Colonic mucosa (tissue), 4 donors: ENCODE data around the gene CPNE9. TPM values are rescaled to one million over a fixed set of nuclear protein-coding genes. Genes with fewer than 3 reads are reported as not detected.

Source experiments
- DNase-seq: peaks from one replicate; pipeline ENCODE4 v3.0.0-alpha.2; 2020
- H3K27ac ChIP-seq: fragments of 200-600 bp; one replicate; pipeline ENCODE4 v1.8.0; 2021
- H3K27me3 ChIP-seq: fragments of 200-600 bp; one replicate; pipeline ENCODE4 v1.8.0; 2021
- H3K36me3 ChIP-seq: fragments of 200-600 bp; one replicate; pipeline ENCODE4 v1.8.0; 2021
- H3K4me1 ChIP-seq: fragments of 200-600 bp; one replicate; pipeline ENCODE4 v1.8.0; 2021; ENCODE audit warnings: mild to moderate bottlenecking
- H3K4me3 ChIP-seq: fragments of 200-600 bp; one replicate; pipeline ENCODE4 v1.8.0; 2021
- H3K9ac ChIP-seq, 2 donors: one replicate each; pipeline ENCODE4 v1.7.0; 2013; ENCODE audit warnings: control low read depth in 2 of 2, low read depth in 2 of 2, low read length in 2 of 2
- H3K9me3 ChIP-seq: fragments of 200-600 bp; one replicate; pipeline ENCODE4 v1.8.0; 2021
- CTCF ChIP-seq: fragments of 200-600 bp; IDR thresholded peaks from one replicate; pipeline ENCODE4 v1.8.0; 2022; ENCODE audit warnings: antibody characterized with exemption, mild to moderate bottlenecking
- intact Hi-C: fragments of 100-400 bp; cut with DNase I; formaldehyde crosslinking; loops from one replicate; pipeline ENCODE4 v1.14.1; 2022
- total RNA-seq, 2 donors: library from RNA; stranded (reverse); fragmentation: NEBNext Ultra II Directional in 1 of 2; extraction: Animal tissue kit (Norgen Biotek cat#: 25700) in 1 of 2; gene quantifications; one replicate each; pipeline ENCODE4 v1.2.1, GENCODE V29; 2021
- donor health status: healthy.
- donor health status: DM: no; HTN: no; CAD: no.
- donor health status: DM: no; HTN: no; CAD: no.

CPNE9 gene
- total RNA-seq, 2 donors from 2014 or later: not detected

GRCh38 chr3:9669277-9669676 lies 34.4 kb upstream of the CPNE9 start:
- DNase-seq: no peak
- no peak overlapping the region for H3K9ac ChIP-seq
- intact Hi-C loops: no loop called here
- H3K4me1 ChIP-seq: no peaks in the 10 kb centered on the region
- no peak overlapping the region for H3K27ac ChIP-seq
- no peak overlapping the region for H3K4me3 ChIP-seq
- H3K36me3 ChIP-seq: peaks cover 43% of the 10 kb centered on the region
- no peaks in the 10 kb centered on the region for H3K27me3 ChIP-seq
- no peaks in the 10 kb centered on the region for H3K9me3 ChIP-seq
- TF ChIP-seq CTCF: no peak

- H3K4me3 ChIP-seq: no peak overlapping the region
- intact Hi-C loops: no loop called here
- H3K9me3 ChIP-seq: no peaks in the 10 kb centered on the region
- no peak for DNase-seq
- no peak for TF ChIP-seq CTCF
- no peak overlapping the region for H3K9ac ChIP-seq
- H3K36me3 ChIP-seq: peaks cover 43% of the 10 kb centered on the region
- no peaks in the 10 kb centered on the region for H3K27me3 ChIP-seq
- no peak overlapping the region for H3K27ac ChIP-seq
- no peaks in the 10 kb centered on the region for H3K4me1 ChIP-seq
Measured at GRCh38 chr3:9669720-9670432, 33.8 kb upstream of the CPNE9 start.

GRCh38 chr3:9673082-9673481 lies 30.6 kb upstream of the CPNE9 start:
- Histone ChIP-seq H3K27me3 (no peaks in the 10 kb centered on the region), H3K9me3 (no peaks in the 10 kb centered on the region), H3K4me3 (no peak overlapping the region), H3K36me3 (peaks cover 57% of the 10 kb centered on the region), H3K9ac (no peak overlapping the region), H3K4me1 (no peaks in the 10 kb centered on the region), H3K27ac (no peak overlapping the region)
- DNase-seq: no peak
- no peak for TF ChIP-seq CTCF
- intact Hi-C loops: no loop called here

- TF ChIP-seq CTCF: no peak
- H3K36me3 ChIP-seq: peaks cover 51% of the 10 kb centered on the region
- no peak overlapping the region for H3K4me3 ChIP-seq
- no peaks in the 10 kb centered on the region for H3K27me3 ChIP-seq
- no peaks in the 10 kb centered on the region for H3K9me3 ChIP-seq
- no peak overlapping the region for H3K9ac ChIP-seq
- no peaks in the 10 kb centered on the region for H3K4me1 ChIP-seq
- H3K27ac ChIP-seq: no peak overlapping the region
- intact Hi-C loops: no loop called here
- no peak for DNase-seq
Measured at GRCh38 chr3:9673752-9674151, 29.9 kb upstream of the CPNE9 start.

GRCh38 chr3:9675736-9676290 lies 27.8 kb upstream of the CPNE9 start:
- Histone ChIP-seq H3K27me3 (no peaks in the 10 kb centered on the region), H3K36me3 (peaks cover 43% of the 10 kb centered on the region), H3K9ac (no peak overlapping the region), H3K9me3 (no peaks in the 10 kb centered on the region), H3K27ac (no peak overlapping the region), H3K4me3 (no peak overlapping the region), H3K4me1 (no peaks in the 10 kb centered on the region)
- no peak for TF ChIP-seq CTCF
- intact Hi-C loops: no loop called here
- no peak for DNase-seq
